SK-N-SH treated with all-trans-retinoic acid at 6 μM for 48 hours (cell line): ENCODE data around the gene CFAP57.

ENCODE experiments used
- ARNTL ChIP-seq: fragments of 450-650 bp; formaldehyde crosslinking; IDR thresholded peaks from 2 replicates; pipeline ENCODE4 v1.5.0; 2020; ENCODE audit warnings: low read depth, mild to moderate bottlenecking, moderate library complexity, borderline replicate concordance
- GLIS3 ChIP-seq: fragments of 250-450 bp; sonication (Bioruptor Pico); IDR thresholded peaks from 2 replicates; pipeline ENCODE4 v1.5.0; 2020; ENCODE audit warnings: mild to moderate bottlenecking, moderate library complexity
- OSR1 ChIP-seq: fragments of 250-450 bp; sonication (Bioruptor Pico); IDR thresholded peaks from 2 replicates; pipeline ENCODE4 v1.8.0; 2022; ENCODE audit warnings: moderate library complexity, mild to moderate bottlenecking, inconsistent platforms
- PPARA ChIP-seq: fragments of 250-450 bp; sonication (Bioruptor Pico); IDR thresholded peaks from 2 replicates; pipeline ENCODE4 v1.5.0; 2020; ENCODE audit warnings: mild to moderate bottlenecking, borderline replicate concordance
- RARB ChIP-seq: fragments of 250-450 bp; sonication (Bioruptor Pico); IDR thresholded peaks from 2 replicates; pipeline ENCODE4 v1.8.0; 2021; ENCODE audit warnings: mild to moderate bottlenecking, moderate library complexity
- SNAI2 ChIP-seq: fragments of 250-450 bp; sonication (Bioruptor Pico); IDR thresholded peaks from 2 replicates; pipeline ENCODE4 v1.5.0; 2020; ENCODE audit warnings: mild to moderate bottlenecking, moderate library complexity
- TCF4 ChIP-seq: fragments of 250-450 bp; sonication (Bioruptor Pico); IDR thresholded peaks from 2 replicates; pipeline ENCODE4 v1.8.0; 2021; ENCODE audit warnings: mild to moderate bottlenecking, moderate library complexity, borderline replicate concordance
- ZC3H10 ChIP-seq: fragments of 250-450 bp; sonication (Bioruptor Pico); IDR thresholded peaks from 2 replicates; pipeline ENCODE4 v1.5.1; 2021; ENCODE audit warnings: mild to moderate bottlenecking, moderate library complexity
- ZNF565 ChIP-seq: fragments of 450-650 bp; formaldehyde crosslinking; conservative IDR thresholded peaks from 2 replicates; pipeline ENCODE4 v1.5.0; 2020; ENCODE audit warnings: low read depth, mild to moderate bottlenecking, moderate library complexity
- ZNF70 ChIP-seq: fragments of 450-650 bp; formaldehyde crosslinking; IDR thresholded peaks from 2 replicates; pipeline ENCODE4 v1.5.0; 2020; ENCODE audit warnings: mild to moderate bottlenecking, moderate library complexity
- TF ChIP-seq, protein P1 (sequence below): fragments of 250-450 bp; sonication (Bioruptor Pico); IDR thresholded peaks from 2 replicates; pipeline ENCODE4 v1.5.1; 2020; ENCODE audit warnings: low read depth, mild to moderate bottlenecking, moderate library complexity
- TF ChIP-seq, protein P2 (sequence below): fragments of 250-450 bp; sonication (Bioruptor Pico); IDR thresholded peaks from 2 replicates; pipeline ENCODE4 v1.8.0; 2020; ENCODE audit warnings: mild to moderate bottlenecking, moderate library complexity, borderline replicate concordance

DNA sequence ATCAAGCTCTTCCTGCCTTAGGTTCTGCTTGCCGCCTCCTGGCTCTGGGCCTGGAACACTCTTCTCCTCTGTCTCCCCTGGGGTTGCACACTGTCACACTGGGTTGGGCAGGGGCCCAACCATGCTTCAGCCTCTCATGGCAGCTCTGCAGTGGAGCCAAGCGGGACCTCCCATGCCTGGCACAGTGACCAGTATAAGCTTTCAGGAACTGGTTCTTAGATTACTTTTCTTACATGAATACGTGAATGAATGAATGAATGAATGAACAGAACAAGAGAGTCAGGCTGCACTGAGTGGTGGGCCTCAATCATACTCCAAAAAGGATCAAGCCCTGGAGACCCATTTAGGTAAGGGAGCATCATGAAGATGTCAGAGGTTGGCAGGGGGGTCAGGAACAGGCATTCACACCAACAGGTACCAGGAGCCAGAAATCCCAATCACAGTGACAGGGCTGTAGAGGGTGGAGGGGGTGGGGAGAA lies 66.9 kb downstream of the CFAP57 start:
- TF ChIP-seq, protein P1, sequence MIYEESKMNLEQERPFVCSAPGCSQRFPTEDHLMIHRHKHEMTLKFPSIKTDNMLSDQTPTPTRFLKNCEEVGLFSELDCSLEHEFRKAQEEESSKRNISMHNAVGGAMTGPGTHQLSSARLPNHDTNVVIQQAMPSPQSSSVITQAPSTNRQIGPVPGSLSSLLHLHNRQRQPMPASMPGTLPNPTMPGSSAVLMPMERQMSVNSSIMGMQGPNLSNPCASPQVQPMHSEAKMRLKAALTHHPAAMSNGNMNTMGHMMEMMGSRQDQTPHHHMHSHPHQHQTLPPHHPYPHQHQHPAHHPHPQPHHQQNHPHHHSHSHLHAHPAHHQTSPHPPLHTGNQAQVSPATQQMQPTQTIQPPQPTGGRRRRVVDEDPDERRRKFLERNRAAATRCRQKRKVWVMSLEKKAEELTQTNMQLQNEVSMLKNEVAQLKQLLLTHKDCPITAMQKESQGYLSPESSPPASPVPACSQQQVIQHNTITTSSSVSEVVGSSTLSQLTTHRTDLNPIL (CRISPR knock-in tag) = no peak
- TF ChIP-seq TCF4 (CRISPR knock-in tag) (no peak), ARNTL (CRISPR knock-in tag) (no peak), ZC3H10 (no peak), RARB (CRISPR knock-in tag) (no peak), ZNF565 (CRISPR knock-in tag) (no peak), PPARA (no peak), OSR1 (CRISPR knock-in tag) (no peak), SNAI2 (CRISPR knock-in tag) (no peak), ZNF70 (CRISPR knock-in tag) (no peak), GLIS3 (no peak)
- TF ChIP-seq, protein P2, sequence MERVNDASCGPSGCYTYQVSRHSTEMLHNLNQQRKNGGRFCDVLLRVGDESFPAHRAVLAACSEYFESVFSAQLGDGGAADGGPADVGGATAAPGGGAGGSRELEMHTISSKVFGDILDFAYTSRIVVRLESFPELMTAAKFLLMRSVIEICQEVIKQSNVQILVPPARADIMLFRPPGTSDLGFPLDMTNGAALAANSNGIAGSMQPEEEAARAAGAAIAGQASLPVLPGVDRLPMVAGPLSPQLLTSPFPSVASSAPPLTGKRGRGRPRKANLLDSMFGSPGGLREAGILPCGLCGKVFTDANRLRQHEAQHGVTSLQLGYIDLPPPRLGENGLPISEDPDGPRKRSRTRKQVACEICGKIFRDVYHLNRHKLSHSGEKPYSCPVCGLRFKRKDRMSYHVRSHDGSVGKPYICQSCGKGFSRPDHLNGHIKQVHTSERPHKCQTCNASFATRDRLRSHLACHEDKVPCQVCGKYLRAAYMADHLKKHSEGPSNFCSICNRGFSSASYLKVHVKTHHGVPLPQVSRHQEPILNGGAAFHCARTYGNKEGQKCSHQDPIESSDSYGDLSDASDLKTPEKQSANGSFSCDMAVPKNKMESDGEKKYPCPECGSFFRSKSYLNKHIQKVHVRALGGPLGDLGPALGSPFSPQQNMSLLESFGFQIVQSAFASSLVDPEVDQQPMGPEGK (CRISPR knock-in tag) = no peak
